ENCODE measurements around the gene IL5RA.

IL5RA gene

DNA sequence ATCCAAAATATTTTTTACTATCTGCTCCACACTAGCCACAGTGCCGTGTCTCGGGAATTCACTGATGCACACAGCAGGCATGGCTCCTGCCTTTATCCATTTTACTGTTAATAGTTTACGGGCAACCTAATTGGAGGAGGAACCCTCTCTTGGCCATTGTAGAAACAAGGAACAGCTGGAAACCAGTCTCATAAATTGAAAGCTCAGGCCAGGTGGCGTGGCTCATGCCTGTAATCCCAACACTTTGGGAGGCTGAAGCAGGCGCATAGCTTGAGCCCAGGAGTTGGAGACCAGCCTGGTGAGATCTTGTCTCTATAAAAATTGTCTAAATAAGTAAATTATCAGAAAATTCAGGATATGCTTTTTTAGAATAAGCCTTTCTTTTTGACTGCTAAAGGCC is 39.0 kb downstream of the IL5RA start:
- DNase-seq (ENCODE audit: low read depth): no peak
- TF ChIP-seq, protein P1, sequence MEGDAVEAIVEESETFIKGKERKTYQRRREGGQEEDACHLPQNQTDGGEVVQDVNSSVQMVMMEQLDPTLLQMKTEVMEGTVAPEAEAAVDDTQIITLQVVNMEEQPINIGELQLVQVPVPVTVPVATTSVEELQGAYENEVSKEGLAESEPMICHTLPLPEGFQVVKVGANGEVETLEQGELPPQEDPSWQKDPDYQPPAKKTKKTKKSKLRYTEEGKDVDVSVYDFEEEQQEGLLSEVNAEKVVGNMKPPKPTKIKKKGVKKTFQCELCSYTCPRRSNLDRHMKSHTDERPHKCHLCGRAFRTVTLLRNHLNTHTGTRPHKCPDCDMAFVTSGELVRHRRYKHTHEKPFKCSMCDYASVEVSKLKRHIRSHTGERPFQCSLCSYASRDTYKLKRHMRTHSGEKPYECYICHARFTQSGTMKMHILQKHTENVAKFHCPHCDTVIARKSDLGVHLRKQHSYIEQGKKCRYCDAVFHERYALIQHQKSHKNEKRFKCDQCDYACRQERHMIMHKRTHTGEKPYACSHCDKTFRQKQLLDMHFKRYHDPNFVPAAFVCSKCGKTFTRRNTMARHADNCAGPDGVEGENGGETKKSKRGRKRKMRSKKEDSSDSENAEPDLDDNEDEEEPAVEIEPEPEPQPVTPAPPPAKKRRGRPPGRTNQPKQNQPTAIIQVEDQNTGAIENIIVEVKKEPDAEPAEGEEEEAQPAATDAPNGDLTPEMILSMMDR (IDR thresholded peaks at IDR 0.05; ENCODE audit: low read depth, low read length, missing control alignments): no peak
- no peak overlapping the region for H3K4me3 ChIP-seq (ENCODE audit: low read depth, low read length)

DNA sequence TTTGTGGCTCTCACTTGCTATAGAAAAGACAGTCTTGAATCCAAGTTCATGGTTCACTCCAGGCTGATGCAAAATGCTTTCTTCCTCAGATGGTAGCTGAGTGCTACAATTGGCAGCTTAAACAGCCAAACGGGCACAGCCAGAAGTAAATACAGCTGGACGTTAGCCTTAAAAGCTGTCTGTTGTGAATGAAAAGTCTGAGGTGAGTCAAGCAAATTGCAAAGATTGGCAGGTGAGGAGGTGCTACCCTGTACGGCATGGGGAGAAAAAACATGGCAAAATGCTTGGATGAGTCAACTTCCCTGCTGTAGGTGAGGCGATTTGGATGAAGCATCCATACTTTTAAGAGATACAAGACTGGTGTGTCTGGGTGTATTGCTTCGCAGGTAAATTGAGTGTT is 40.5 kb downstream of the IL5RA start:
- no peak for DNase-seq (ENCODE audit: low read depth)
- no peak overlapping the region for H3K4me3 ChIP-seq (ENCODE audit: low read depth, low read length)
- TF ChIP-seq, protein P1 (IDR thresholded peaks at IDR 0.05; ENCODE audit: low read depth, low read length, missing control alignments): no peak

DNA sequence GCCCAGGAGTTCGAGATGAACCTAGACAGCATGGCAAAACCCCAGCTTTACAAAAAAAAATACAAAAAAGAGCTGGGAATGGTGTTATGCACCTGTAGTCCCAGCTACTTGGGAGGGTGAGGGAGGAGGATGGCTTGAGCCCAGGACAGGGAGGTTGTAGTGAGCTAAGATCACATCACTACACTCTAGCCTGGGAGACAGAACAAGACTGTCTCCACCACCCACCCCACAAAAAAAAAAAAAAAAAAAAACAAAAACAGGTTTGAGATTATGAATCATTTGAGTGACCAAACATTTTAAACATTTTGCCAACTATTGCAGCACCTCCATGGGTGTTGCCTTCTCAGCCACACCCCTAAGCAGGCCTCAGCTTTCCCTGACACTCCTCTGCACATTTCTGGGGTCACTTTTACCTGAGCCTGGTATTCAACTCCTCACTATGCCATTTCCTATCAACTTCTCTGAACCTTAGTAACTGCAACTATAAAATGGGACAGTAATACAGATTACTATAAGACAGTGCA is 41.8 kb downstream of the IL5RA start:
- H3K4me3 ChIP-seq (ENCODE audit: low read depth, low read length): no peak overlapping the region
- no peak for DNase-seq (ENCODE audit: low read depth)
- TF ChIP-seq, protein P1 (IDR thresholded peaks at IDR 0.05; ENCODE audit: low read depth, low read length, missing control alignments): no peak

DNA sequence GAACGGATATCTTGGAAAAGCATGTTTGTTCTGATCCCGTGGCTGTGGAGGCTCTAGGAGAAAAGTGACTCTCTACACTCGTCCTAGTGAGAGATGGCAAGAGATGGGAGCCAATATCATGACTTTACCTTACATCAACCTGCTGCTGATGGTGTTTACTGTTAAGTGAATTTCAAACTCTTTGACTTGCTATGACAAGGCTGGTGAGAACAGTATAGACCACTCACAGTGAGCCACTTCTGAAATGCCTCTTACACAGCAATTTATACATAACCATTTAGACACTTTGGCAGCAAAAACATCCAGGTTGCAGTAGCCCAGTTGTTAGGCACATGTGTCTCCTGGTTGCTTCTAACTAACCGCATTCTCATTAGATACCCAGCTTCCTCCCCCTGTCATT is 43.3 kb downstream of the IL5RA start:
- TF ChIP-seq, protein P1 (IDR thresholded peaks at IDR 0.05; ENCODE audit: low read depth, low read length, missing control alignments): no peak

DNA sequence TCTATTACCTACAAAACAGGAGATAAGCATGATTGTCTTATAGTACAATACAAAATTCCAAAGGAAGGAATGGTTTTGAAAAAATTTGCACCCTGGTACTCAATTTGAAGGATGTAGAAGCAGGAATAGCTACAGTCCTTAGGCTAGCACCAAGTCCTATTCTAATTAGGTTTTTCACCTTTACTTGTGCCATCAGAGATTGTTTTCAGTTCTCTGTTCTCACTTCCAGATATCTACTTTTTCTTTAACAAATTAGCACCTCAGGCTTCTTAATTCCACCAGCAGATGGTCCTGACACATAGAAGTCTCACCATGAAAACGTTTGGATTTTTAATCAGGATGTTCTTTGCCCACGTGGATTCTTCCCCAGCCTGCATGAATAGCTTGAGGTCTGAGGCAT is 43.8 kb downstream of the IL5RA start:
- no peak for DNase-seq (ENCODE audit: low read depth)
- H3K4me3 ChIP-seq (ENCODE audit: low read depth, low read length): no peak overlapping the region
- TF ChIP-seq, protein P1 (IDR thresholded peaks at IDR 0.05; ENCODE audit: low read depth, low read length, missing control alignments): no peak

More for the DNA sequence above, 43.3 kb downstream of the IL5RA start:
- no peak for DNase-seq (ENCODE audit: low read depth)
- H3K4me3 ChIP-seq (ENCODE audit: low read depth, low read length): no peak overlapping the region

DNA sequence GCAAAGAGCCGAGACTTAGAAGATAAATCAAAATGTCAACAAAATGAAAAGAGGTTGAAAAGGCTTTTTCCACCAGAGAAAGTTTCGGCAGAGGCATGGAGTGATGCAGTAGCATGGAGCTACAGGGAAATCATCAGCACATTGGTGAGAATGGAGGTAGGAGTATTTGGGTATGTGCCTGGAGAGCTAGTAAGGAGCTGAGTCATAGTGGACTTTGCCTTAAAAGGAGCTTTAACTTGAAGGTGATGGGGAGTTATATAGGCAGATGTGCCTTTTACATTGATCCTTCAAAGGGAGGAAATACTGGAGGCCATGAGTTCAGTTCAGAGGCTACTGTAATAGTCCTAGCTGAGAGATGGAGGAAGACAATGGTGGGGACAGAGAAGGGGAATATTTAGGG is 44.3 kb downstream of the IL5RA start:
- TF ChIP-seq, protein P1 (IDR thresholded peaks at IDR 0.05; ENCODE audit: low read depth, low read length, missing control alignments): no peak
- H3K4me3 ChIP-seq (ENCODE audit: low read depth, low read length): no peak overlapping the region
- no peak for DNase-seq (ENCODE audit: low read depth)

DNA sequence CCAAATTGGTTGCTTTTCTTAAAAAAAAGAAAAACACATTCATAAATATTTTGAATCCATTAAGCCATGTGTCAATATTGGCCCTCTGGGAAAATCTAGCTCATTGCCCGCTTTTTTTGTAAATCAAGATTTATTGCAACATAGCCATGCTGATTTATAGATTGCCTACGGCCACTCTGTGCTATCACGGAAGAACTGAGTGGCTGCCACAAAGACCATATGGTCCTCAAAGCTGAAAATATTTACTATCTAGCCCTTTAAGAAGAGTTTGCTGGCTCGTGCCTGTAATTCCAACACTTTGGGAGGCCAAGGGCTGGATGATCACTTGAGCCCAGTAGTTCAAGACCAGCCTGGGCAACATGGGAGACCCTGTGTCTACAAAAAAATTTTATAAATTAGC is 45.9 kb downstream of the IL5RA start:
- TF ChIP-seq, protein P1 (IDR thresholded peaks at IDR 0.05; ENCODE audit: low read depth, low read length, missing control alignments): no peak
- H3K4me3 ChIP-seq (ENCODE audit: low read depth, low read length): no peak overlapping the region
- no peak for DNase-seq (ENCODE audit: low read depth)

All from GM12864 (cell line).